ENCODE measurements around the gene HSPA6.
"Not testable (repeated sequence)": the region's sequence is repeated elsewhere in the genome, so short reads cannot be mapped to it uniquely, and the experiment has no call there.

- TF ChIP-seq CTCF, POLR2A (IDR thresholded peaks at IDR 0.05): not testable (repeated sequence)
Observed at GRCh38 chr1:161563522-161563921, 39.2 kb downstream of the HSPA6 start.
